ENCODE results near the gene ADGRG1.

GRCh38 chr16:57590654-57591085, 37.8 kb upstream of the ADGRG1 start:
- TF ChIP-seq CTCF (conservative IDR thresholded peaks at IDR 0.05 in 1 of 2, IDR thresholded peaks at IDR 0.05 in 1 of 2; ENCODE audit: low read depth in 1 of 2, low read length in 2 of 2) (no peak), EZH2 (IDR thresholded peaks at IDR 0.05; ENCODE audit: low read length, missing control alignments) (no peak)
